Endothelial cell of umbilical vein (primary cell): ENCODE data around the gene RYR2. TPM values are rescaled to one million over a fixed set of nuclear protein-coding genes. Genes with fewer than 3 reads are reported as not detected.

Source experiments
- BruUV-seq: library from RNA; stranded (reverse); fragments of 400-500 nt; replicated peaks from 2 replicates; lab custom pipeline; 2021; lab: Mats Ljungman, UMichigan
- CTCF ChIA-PET: fragments of 300-600, 350-600 bp; sonication (Branson Sonifier 250); formaldehyde crosslinking; loops from one replicate; lab custom pipeline; 2021; ENCODE audit warnings: antibody characterized with exemption, inconsistent platforms; lab: Charles Lee
- POLR2A ChIA-PET: fragments of 300-600, 350-600 bp; sonication (Branson Sonifier 250); formaldehyde crosslinking; loops from one replicate; lab custom pipeline; 2021; ENCODE audit warnings: antibody characterized with exemption, inconsistent platforms; lab: Charles Lee
- DNase-seq: peaks from one replicate; pipeline ENCODE4 v3.0.0-alpha.2; 2011; ENCODE audit warnings: low read depth, low spot score
- FAIRE-seq: peaks from 2 replicates; lab custom pipeline; 2011; peaks lifted over from hg19 to GRCh38; lab: Jason Lieb, UNC
- H2AFZ ChIP-seq: 2 replicates; pipeline ENCODE4 v1.6.0; 2012; ENCODE audit warnings: low read depth, low read length, control low read depth, inconsistent platforms
- H3K27ac ChIP-seq: 2 replicates; pipeline ENCODE4 v1.5.1; 2011; ENCODE audit warnings: low read depth, mild to moderate bottlenecking, control low read depth, low read length, moderate library complexity; ENCODE audit not compliant: insufficient read depth
- H3K27me3 ChIP-seq, 2 experiments: 2 replicates each; pipeline versions ENCODE4 v1.6.0 to v1.6.1; 2011; ENCODE audit warnings: low read length in 2 of 2, mixed read lengths in 1 of 2; ENCODE audit not compliant: control insufficient read depth in 2 of 2, insufficient read depth in 2 of 2
- H3K36me3 ChIP-seq, 2 experiments: 2 replicates in 1 of 2; 3 replicates in 1 of 2; pipeline ENCODE4 v1.5.1; 2011; ENCODE audit warnings: low read length in 2 of 2, mild to moderate bottlenecking in 1 of 2, moderate library complexity in 1 of 2; ENCODE audit not compliant: control insufficient read depth in 2 of 2, insufficient read depth in 2 of 2; ENCODE audit errors: extremely low read depth in 1 of 2
- H3K4me1 ChIP-seq: 3 replicates; pipeline ENCODE4 v1.5.1; 2011; ENCODE audit warnings: mild to moderate bottlenecking, low read length; ENCODE audit not compliant: control insufficient read depth, insufficient read depth; ENCODE audit errors: extremely low read depth
- H3K4me2 ChIP-seq: 2 replicates; pipeline ENCODE4 v1.6.1; 2011; ENCODE audit warnings: low read length, control low read depth, mixed read lengths; ENCODE audit not compliant: insufficient read depth
- H3K4me3 ChIP-seq, 3 experiments: fragments of 200-600 bp in 1 of 3; sonication (generic), shearing (Covaris generic) in 1 of 3; replicated peaks in 1 of 3; 2 replicates each; pipeline ENCODE4 v1.5.1; 2011 to 2016; ENCODE audit warnings: control low read depth in 3 of 3, low read length in 3 of 3, mild to moderate bottlenecking in 2 of 3, inconsistent platforms in 1 of 3, low read depth in 1 of 3, moderate library complexity in 1 of 3; ENCODE audit not compliant: insufficient read depth in 1 of 3
- H3K79me2 ChIP-seq: 2 replicates; pipeline ENCODE4 v1.6.0; 2012; ENCODE audit warnings: low read length, inconsistent platforms; ENCODE audit not compliant: control insufficient read depth, insufficient read depth
- H3K9ac ChIP-seq: replicated peaks from 2 replicates; pipeline ENCODE3; 2011; ENCODE audit warnings: low read length, control low read depth; ENCODE audit not compliant: insufficient read depth; ENCODE audit errors: extremely low read depth
- H3K9me1 ChIP-seq: replicated peaks from 3 replicates; pipeline ENCODE4 v1.6.0; 2011; ENCODE audit warnings: mild to moderate bottlenecking, low read length; ENCODE audit not compliant: control insufficient read depth, insufficient read depth; ENCODE audit errors: extremely low read depth
- H3K9me3 ChIP-seq: replicated peaks from 2 replicates; pipeline ENCODE4 v1.5.1; 2012; ENCODE audit warnings: low read length, inconsistent platforms; ENCODE audit not compliant: control insufficient read depth, insufficient read depth
- H4K20me1 ChIP-seq: replicated peaks from 2 replicates; pipeline ENCODE3; 2011; ENCODE audit warnings: mild to moderate bottlenecking, low read length; ENCODE audit not compliant: control insufficient read depth, insufficient read depth; ENCODE audit errors: extremely low read depth
- CTCF ChIP-seq, 2 donors: IDR thresholded peaks; 1 replicate in 1 of 2; 2 replicates in 1 of 2; pipeline ENCODE4 v1.5.1; 2011; ENCODE audit warnings: low read length in 2 of 2, mild to moderate bottlenecking in 2 of 2, moderate library complexity in 2 of 2, control low read depth in 1 of 2, inconsistent platforms in 1 of 2, low read depth in 1 of 2; ENCODE audit not compliant: insufficient read depth in 1 of 2; ENCODE audit errors: extremely low read depth in 1 of 2
- EZH2 ChIP-seq: IDR thresholded peaks from 2 replicates; pipeline ENCODE4 v1.6.1; 2012; ENCODE audit warnings: borderline replicate concordance, low read depth, mild to moderate bottlenecking, moderate library complexity, low read length, inconsistent platforms; ENCODE audit not compliant: severe bottlenecking
- FOS ChIP-seq: IDR thresholded peaks from 2 replicates; pipeline ENCODE4 v1.6.1; 2011; ENCODE audit warnings: mild to moderate bottlenecking, low read length, moderate library complexity, borderline replicate concordance; ENCODE audit not compliant: insufficient read depth
- GATA2 ChIP-seq: IDR thresholded peaks from 2 replicates; pipeline ENCODE4 v1.7.0; 2011; ENCODE audit warnings: low read depth, mild to moderate bottlenecking, moderate library complexity, mixed read lengths, low read length; ENCODE audit not compliant: insufficient read length, insufficient read depth
- JUN ChIP-seq: IDR thresholded peaks from 2 replicates; pipeline ENCODE4 v1.6.1; 2011; ENCODE audit warnings: borderline replicate concordance, low read depth; ENCODE audit not compliant: insufficient read length, insufficient read depth
- MYC ChIP-seq: IDR thresholded peaks from one replicate; pipeline ENCODE4 v1.6.1; 2011; ENCODE audit warnings: mild to moderate bottlenecking, low read depth, low read length
- POLR2A ChIP-seq: IDR thresholded peaks from 2 replicates; pipeline ENCODE4 v1.6.1; 2012; ENCODE audit warnings: low read depth, mild to moderate bottlenecking, control low read depth, low read length
- POLR2AphosphoS5 ChIP-seq: IDR thresholded peaks from 2 replicates; pipeline ENCODE4 v1.6.1; 2012; ENCODE audit warnings: low read depth, mild to moderate bottlenecking, control low read depth, low read length, moderate library complexity; ENCODE audit not compliant: insufficient read depth
- dilution Hi-C: fragments of 300-500 bp; cut with MboI; formaldehyde crosslinking; loops from one replicate; pipeline ENCODE4 v1.15.0; 2019; ENCODE audit warnings: low sequenced_read_pairs; ENCODE audit not compliant: extremely low pct_ligation_motif_present
- intact Hi-C: fragments of 100-400 bp; cut with micrococcal nuclease; formaldehyde crosslinking; loops from one replicate; pipeline ENCODE4 v1.10.0; 2022
- polyA plus RNA-seq, 4 experiments: library from polyadenylated mRNA; depleted of rRNA in 3 of 4; stranded (reverse) in 3 of 4; unstranded in 1 of 4; fragments of >200 nt; gene quantifications; 2 replicates each; pipeline versions ENCODE4 v1.2.1 to v1.2.3, GENCODE V29; 2011 to 2012; ENCODE audit warnings: missing spikeins in 1 of 4
- total RNA-seq: library from RNA; stranded (reverse); gene quantifications from 2 replicates; pipeline ENCODE4 v1.2.3, GENCODE V29; 2021
- TF ChIP-seq, protein P1 (sequence below): IDR thresholded peaks from 2 replicates; pipeline ENCODE4 v1.6.1; 2011; ENCODE audit not compliant: insufficient read depth, insufficient read length

The RYR2 gene
- total and polyA plus RNA-seq, 2 donors (not counting 3 experiments of a cell fraction or from before 2014, with no cell fraction given), result not detected

GRCh38 chr1:237398751-237399150 lies 356.8 kb downstream of the RYR2 start:
- Histone ChIP-seq H3K36me3 (no peaks in the 10 kb centered on the region), H3K9me3 (no peaks in the 10 kb centered on the region), H3K9me1 (no peaks in the 10 kb centered on the region), H3K9ac (no peak overlapping the region), H3K4me3 (no peak overlapping the region), H2AFZ (no peak overlapping the region), H3K27me3 (no peaks in the 10 kb centered on the region), H3K4me2 (no peak overlapping the region), H3K27ac (no peak overlapping the region), H3K79me2 (no peaks in the 10 kb centered on the region), H3K4me1 (no peaks in the 10 kb centered on the region), H4K20me1 (no peaks in the 10 kb centered on the region)
- FAIRE-seq, result no peak
- no TSS peak for BruUV-seq
- CTCF ChIA-PET, result no interaction called here
- dilution Hi-C loops (no loop called here), intact Hi-C loops (no loop called here)
- TF ChIP-seq, protein P1, sequence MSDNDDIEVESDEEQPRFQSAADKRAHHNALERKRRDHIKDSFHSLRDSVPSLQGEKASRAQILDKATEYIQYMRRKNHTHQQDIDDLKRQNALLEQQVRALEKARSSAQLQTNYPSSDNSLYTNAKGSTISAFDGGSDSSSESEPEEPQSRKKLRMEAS, result no peak
- TF ChIP-seq FOS (no peak), CTCF (IDR thresholded peaks at IDR 0.05; ENCODE audit: extremely low read depth in 1 of 2, insufficient read depth in 1 of 2, low read depth in 1 of 2, low read length in 2 of 2) (no peak), GATA2 (no peak), POLR2AphosphoS5 (no peak), POLR2A (no peak), MYC (no peak), JUN (no peak), EZH2 (no peak)
- no peak for DNase-seq
- POLR2A ChIA-PET, result no interaction called here
